SIG-M5 treated with dmso at 0.1 percent for 504 hours (cell line): ENCODE results near the gene ADCY2.
"Not testable (repeated sequence)": the region's sequence is repeated elsewhere in the genome, so short reads cannot be mapped to it uniquely, and the experiment has no call there.

ENCODE experiments used
- DNase-seq: peaks from one replicate; lab custom pipeline; 2025; ENCODE audit not compliant: unreplicated experiment; lab: John Stamatoyannopoulos, UW

Gene ADCY2

DNA sequence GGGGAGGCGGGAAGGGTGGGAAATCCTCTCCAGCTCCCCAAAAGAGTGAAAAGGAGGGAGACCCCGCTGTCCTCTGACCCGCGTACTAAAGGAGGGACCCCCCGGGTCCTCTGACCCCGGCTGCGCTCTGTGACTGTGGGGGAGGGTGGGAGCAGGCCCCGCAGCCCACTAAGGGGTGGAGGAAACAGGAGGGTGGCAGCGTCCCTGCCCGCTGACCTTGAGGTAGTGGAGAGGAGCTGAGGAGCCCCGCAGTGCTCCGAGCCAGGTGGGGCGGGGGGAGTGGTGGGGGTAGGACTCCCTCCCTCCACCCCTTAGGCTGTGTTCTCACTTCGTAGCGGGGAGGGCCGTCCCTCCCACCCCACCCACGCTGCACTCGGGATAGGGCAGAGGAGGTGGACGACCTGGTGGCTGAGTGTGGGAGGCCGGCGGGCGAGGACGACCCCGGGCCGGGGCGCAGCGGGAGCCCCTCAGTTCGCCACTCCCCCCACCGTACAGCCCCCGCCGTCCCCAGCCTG lies 449 bp upstream of the ADCY2 start:
- no peak for DNase-seq

DNA sequence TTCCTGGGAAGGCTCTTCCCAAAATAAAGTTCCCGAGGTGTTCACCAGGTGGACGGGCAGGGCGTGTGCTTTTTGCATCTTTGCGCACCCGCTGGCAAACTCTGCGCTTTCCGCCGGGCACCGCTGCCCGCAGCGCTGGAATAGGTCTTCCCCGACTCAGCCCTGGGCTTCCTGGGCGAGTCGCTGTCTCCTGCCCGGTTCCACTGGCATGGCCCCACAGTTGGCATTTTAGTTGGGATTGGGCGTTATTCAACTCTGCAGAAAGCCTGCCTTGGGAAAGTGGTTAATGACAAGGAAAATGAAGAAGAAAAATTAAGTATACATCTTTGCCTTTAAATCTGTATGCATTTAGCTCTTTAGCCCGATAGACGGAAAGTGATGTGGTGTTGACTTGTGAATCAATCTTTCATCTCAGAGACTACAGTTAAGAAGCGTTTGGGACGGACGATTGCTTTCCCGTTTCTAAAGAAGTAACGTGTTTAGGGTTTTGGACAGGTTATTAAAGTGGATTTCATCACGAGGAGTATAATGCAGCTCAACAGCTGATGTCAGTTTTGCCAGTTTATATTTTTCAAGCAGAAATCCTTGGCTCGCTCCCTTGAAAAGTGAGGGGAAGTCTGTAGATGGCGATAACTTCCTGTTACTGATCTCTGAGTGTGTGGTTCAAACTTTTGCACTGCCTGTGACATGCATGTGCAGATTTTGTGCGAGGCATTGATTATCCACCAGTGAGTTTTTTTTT lies 946 bp downstream of the ADCY2 start:
- no peak for DNase-seq

DNA sequence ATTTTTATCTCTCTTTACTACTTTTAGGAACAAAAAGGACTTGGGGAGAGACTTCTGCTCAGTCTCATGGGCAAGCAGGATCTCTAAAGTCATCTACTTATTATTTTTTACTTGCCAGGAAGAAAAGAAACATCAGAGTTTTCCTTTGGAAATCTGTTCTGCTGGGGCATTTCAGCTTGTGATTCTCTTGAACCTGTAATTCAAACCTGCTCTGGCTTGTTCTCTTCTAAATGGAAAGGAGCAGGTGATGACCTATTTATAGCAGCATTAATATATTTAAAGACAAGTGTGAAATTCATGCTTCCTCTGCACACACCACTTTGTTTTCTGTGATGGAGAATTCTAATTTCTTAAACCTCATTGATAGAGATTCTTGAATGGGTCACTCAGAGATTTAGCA lies 2.0 kb downstream of the ADCY2 start:
- DNase-seq = no peak

DNA sequence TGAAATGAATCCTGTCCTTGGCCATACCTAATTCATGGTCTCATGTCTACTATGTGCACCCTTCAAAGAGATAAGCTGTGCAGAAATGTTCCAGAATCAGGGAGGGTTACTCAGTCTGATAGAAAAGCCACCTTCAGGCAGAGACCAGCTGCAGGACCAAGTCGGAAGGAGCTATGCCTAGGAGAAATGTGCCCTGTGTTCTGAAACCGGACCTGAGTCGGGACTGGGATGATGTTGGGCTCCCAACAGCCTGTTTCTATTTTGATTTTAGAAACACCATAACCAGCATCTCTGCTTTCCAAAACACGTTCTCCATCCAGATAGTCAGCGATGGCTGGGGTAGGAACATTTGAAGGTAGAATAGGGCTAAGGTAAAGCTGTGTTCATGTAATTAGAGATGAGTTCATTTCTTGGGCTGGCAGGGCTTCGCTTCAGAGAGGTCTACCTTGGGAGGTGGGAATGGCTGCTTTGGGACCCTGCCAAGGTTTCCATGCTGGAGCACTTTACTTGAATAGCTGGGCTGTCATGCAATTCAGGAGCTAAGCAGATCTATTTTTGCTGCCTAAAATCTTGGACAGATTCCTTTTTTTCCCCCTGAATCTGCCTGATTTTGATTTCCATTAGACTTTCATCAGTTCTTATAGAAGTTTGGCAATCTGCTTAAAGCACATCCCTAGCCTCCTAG lies 2.8 kb downstream of the ADCY2 start:
- no peak for DNase-seq

DNA sequence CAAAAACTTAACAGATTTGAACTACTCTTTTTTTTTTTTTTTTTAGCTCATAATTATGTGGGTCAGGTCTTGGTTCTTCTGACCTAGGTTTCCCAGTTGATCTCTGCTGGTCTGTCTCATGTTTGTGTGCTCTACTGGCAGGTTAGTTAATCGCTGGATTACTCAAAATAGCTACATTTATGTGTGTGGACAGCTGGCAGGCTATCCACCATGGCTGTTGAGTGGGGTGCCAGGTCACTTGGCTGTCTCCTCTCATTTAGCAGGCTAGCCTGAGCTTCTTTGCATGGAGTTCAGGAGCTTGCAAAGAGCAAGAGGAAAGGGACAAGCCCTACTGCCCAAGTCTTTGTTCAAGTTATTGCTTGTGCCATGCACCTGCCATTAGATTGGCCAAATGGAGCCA lies 9.3 kb downstream of the ADCY2 start:
- DNase-seq = no peak

DNA sequence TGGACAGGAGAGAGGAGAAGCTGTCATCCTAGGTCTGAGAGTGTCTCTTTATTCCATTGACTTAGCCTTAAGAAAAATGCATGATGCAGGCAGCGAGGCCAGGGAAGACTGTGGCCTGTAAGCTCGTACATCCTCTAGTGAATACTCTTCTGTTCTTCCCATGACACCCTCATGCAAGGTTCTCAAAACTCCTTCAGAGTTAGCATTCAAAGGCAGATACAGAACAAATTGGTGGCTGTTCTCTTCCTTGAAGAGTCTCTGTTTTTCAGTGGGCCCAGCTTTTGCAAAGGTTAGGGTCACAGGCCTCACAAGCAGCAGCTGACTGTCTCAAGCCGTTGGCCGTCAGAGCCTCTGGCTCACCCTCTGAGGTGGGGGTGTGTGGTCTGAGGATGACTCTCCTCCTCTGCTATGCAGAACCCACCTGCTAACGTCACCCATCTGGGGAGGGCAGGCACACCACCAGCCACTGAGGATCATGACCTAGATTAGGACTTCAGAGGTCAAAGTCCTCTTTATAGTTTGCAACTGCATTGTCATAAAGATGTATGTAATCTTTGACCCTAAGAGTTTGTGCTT lies 15.1 kb downstream of the ADCY2 start:
- DNase-seq = no peak

DNA sequence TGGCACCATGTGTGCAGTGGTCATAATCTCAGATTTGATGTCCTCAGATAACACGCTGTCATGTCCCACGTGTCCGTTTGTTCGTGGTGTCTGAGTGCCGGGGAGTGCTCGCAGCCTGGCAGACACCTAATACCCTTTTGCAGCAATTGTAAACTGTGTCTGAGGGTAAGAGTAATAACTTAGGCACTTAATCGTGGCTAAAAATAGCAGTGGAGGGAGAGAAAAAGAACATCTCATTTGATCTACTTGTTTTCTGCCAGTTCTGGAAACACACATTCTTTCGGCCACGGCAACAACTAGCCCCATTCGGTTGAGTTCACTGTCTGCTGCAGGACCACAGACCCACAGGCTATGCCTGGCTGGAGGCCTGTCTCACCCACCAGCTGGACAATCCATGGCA lies 16.5 kb downstream of the ADCY2 start:
- DNase-seq = no peak

DNA sequence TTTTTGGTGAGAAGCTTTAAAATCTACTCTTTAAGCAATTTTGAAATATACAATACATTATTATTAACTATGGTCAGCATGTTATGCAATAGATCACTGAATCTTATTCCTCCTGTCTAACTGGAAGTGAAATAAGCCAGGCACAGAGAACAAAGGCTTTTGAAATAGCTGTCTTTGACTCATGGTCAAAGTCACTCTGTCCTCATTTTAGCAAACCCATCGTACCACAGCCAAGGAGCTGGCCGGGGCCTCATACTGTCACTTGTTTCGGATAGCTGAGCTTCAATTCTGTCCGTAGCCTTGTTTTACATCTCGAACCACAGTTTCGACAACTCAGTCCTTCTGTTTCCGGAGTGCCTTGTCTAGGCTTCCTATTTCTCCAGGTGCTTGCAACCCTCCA lies 19.2 kb downstream of the ADCY2 start:
- DNase-seq = no peak

DNA sequence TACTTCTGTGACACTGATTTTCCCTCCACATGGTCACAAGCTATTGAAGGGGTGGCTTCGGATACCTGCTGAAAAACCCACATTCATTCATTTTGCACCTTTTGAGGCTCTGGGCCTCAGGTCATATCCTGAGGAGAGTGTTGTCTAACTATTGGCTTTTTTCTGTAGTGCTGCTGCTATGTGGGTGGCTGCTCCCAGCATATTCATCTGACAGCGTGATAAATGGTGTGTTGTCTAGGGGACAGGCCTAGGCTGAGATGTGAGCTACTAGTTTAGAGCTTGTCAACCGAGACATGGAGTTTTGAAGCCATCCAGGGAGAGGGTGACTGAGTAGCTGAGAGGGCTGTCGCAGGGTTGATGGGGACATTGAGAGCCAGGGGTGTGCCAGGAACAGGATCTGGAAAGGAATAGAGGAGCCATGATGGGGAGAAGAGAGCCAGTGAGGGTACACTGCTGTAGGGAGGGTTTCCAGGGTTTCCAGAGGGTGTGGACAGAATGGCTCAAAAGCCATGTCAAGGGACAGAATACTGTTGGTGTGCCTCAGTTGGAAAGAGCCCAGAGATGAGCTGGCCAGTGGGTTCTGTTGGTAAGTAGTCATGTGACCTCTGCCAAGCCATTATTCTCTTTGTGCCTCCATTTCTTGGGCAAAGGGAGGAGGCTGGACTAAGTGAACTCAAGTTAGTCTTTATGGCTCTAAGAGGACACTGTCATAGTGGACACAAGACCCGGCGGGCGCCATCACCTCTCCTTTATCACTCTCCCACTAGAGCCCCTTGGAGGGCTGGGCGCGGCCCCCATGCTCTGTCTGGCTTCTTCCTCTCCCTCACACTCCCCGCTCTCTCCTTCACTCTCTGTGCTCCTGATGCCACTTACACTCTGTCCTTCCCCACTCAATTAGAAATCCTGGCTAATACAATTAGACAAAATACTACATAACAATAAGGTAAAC lies 19.9 kb downstream of the ADCY2 start:
- no peak for DNase-seq

DNA sequence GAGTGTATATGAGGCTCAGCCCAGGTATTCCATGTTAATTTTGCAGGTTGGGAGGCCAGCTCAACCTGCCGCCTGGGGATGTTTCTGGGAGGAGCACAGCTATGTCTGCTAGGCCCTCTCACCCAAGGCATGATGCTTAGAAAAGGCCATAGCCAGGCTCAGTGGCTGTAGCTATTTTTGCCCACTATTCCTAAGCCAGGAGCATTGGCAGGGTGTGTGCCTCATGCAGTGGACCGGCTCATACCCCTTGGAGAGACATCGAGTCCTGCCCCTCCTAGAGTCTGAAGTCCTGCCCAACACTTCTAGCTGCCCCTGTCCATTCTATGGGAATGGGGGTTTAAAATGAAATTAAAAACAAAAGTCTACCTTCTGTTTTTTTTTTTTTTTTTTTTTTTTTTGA lies 22.3 kb downstream of the ADCY2 start:
- DNase-seq = no peak

DNA sequence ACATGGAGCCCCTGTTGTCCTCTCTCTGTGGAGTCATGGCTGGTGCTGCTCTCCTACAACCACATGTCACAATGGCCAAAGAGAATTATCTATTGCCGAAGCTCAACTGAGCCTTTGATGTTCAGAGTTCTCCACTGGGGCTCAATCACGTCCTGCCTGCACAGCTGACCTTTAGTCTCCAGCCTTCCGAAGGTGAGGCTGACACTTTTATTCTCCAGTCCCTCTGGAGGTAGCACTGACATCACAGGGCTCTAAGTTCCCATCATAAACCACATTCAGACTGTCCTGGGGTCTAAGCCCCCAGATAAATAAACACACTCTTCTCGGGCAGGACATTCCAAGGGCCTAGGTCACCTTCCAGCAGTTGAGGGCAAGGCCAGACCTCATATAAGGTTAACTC lies 23.4 kb downstream of the ADCY2 start:
- no peak for DNase-seq

DNA sequence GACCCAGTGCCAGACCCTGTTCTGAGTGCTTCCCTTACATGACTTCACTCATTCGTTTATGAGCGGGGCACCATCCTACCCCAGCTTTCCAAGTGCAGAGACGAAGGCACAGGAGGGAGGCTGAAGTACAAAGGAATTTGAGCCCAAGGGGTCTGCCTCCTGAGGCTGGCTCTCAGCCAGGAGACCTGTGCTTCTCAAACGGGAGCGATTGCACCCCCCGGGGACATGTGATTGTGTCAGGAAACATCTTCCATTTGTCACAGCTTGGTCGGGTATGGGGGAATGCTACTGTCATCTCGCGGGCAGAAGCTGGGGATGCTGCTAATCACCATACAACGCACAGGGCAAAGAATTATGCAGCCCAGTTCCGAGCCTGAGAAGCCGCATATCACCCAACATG lies 23.9 kb downstream of the ADCY2 start:
- DNase-seq = no peak

DNA sequence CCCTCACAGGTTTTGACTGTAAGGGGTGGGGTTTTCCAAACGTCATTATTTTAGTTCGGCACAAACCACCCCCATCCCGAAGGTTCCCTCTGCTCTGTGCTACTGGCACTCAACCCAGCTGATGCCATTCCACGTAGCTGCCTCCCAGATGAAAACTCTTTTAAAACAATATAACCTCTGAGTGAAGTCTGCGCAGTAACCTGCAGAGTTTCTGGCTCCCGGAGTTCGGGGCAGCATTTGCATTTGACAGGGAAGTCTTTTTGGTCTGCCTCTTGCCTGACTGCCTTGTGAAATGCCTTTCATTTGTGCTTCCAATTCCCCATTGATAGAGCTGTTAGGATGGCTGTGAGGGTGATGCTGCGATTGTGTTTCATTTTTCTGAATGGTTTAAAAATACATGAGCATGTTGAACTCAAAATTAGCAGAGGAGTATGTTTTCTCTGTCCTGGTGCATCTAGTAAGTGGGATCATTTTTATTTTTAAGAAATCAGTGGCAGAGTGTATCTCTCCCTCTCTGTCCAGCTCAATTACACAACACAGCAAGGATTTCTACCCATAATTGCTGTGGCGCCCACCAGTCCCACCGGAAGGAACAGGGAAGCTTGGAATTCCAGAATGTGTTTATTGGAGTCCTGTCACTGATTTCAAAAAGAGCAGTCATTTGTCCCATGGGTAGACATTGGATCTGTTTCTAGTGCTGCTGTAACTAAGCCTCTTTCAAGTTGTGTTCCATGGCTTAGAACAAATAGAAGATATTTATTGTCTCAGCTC lies 24.8 kb downstream of the ADCY2 start:
- no peak for DNase-seq

DNA sequence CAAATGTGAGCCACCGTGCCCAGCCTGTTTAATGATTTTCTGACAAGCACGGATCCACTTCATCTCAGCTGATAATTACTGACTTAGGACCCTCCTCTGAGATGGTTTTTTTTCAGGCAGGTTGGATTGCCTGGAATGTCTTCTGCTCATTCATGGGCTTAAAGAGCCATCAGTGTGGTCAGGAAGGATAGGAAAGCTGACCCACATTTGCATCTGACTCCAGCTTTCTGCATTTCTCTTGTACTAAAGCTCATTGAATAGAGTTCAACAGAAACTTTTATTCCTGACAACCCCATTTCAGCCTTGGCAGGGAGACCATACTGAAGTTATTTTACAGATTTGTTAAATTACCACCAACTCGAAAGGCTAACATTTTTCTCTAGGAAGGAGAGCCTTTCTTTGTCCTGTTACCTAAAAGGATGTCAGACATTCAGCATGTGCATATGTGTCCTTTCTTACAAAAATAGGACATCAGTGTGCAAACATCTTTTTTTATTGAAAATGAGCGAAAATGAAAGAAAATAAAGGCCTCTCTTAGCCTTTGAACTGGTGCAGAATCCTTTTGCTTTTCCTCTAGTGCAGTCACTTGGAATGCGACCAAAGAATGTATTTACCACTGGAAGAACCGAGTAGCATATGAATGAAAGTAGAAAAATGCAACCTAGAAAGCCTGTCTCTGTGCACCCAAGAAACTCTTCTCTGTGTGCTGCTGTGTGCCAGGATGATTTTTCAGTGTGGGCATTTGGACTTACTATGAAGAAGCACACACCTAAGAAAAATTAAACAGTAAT lies 26.6 kb downstream of the ADCY2 start:
- no peak for DNase-seq

DNA sequence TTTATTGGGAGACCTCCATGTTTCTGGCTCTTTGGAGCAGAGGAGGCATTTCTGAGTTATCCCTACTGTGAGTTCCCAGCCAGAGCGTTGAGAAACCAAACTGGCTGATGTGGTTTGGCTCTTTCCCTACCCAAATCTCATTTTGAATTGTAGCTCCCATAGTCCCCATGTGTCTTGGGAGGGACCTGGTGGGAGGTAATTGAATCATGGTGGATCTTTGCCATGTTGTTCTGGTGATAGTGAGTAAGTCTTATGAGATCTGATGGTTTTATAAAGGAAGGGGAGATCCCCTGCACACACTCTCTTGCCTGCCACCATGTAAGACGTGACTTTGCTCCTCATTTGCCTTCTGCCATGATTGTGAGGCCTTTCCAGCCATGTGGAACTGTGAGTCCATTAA lies 27.3 kb downstream of the ADCY2 start:
- DNase-seq = not testable (repeated sequence)

DNA sequence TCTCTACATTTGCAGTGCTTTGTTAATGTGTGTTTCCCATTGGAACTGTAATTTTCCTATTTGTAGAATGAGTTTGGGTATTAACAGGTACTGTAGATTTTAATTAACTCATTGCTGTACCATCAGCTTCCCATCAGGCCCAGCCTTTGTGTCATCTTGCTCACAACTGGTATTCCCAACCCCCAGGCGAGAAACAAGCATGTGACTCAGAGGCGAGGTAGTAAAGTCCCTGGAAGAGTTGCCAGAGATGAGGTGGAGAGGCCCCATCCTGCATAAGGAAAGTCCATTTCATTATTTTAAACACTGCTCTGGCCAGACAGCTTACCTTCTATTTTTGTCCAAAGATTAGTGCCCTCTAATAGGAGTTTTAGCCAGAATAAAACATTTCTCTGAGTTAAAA lies 29.9 kb downstream of the ADCY2 start:
- no peak for DNase-seq

DNA sequence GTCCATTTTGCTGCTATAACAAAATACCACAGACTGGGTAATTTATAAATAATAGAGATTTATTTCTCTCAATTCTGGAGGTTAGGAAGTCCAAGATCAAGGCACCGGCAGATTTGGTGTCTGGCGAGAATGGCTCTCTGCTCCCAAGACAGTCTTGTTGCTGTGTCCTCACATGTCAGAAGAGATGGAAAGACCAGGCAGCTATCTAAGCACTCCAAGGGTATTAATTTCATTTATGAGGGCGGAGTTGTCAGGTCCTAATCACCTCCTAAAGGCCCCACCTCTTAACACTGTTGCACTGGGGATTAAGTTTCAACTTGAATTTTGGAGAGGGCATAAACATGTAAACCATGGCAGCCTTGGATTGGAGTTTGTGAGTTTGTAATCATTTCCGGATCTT lies 30.3 kb downstream of the ADCY2 start:
- no peak for DNase-seq

DNA sequence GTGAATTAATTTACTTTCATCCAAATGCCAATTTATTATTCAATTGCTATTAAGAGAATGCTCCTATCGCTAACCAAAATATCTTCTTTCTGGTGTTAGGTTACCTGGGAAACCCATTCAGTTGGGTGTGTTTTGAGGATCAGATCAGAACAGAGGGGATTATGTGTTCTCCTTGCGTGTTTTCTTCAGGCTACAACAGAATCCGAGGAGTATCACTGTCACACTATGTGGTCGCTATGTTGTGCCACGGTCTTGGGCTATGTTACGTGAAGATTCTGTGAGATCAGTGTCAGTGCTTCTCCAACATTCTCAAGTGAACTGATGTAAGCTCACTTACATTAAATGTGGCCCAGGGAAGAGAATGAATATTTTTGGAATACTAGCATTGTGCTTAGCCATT lies 39.0 kb downstream of the ADCY2 start:
- no peak for DNase-seq

DNA sequence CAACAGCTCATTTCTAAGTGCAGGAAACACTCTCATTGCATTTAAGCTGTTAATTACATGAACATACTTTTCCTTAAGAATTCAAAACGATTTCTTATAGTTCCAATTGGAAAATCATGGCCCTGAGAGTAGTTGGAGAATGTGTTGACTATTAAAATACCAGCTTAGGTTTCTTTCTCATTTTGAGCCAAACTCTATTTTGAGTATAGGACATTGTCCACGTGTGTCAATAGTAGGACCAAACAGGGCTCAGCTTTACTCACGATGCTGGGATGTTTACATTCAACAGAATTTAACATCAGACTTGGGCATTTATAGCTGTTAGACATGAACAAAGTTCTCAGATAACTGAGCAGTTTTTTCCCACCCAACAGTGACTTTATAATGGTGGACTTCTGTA lies 39.6 kb downstream of the ADCY2 start:
- DNase-seq = no peak

DNA sequence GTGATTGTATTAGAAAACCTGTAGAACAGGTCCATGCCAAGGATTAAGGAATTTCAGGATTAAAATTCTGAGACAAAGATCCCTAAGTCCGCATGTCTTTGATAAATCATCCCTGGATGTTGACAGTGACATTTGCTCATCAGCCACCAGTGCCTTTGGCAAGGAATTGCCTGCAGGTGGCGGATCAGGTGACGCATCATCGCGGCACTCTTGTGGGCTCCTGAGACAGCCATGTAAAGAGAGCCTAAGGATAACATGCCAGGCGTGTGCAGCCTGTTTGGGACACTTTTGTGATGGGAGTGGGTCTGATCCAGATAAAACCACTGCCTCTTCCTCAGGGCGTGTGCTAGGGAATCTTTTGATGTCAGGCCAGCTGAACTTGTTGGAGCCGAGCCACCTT lies 40.6 kb downstream of the ADCY2 start:
- DNase-seq = no peak
